Iris pigment epithelial cell (primary cell): ENCODE measurements around the gene OR6C70.
"Not testable (repeated sequence)": the region's sequence is repeated elsewhere in the genome, so short reads cannot be mapped to it uniquely, and the experiment has no call there.

Source experiments
- DNase-seq: peaks from one replicate; pipeline ENCODE4 v3.0.0-alpha.2; 2011; ENCODE audit warnings: low read depth

OR6C70 gene

GRCh38 chr12:55470088-55470829 lies at the start of gene OR6C70:
OR6C70 (minus strand) TSS chr12:55470138; CDS start chr12:55470138, 0 bp downstream.
- no peak for DNase-seq

GRCh38 chr12:55516391-55516790 lies 46.5 kb upstream of the OR6C70 start:
- DNase-seq = no peak

GRCh38 chr12:55515696-55516095 lies 45.8 kb upstream of the OR6C70 start:
- DNase-seq = no peak

GRCh38 chr12:55501601-55502000 lies 31.7 kb upstream of the OR6C70 start:
- DNase-seq = no peak

GRCh38 chr12:55499810-55500252 lies 29.9 kb upstream of the OR6C70 start:
- no peak for DNase-seq

GRCh38 chr12:55499231-55499630 lies 29.3 kb upstream of the OR6C70 start:
- no peak for DNase-seq

GRCh38 chr12:55495490-55495889 lies 25.6 kb upstream of the OR6C70 start:
- DNase-seq = no peak

GRCh38 chr12:55492078-55492477 lies 22.1 kb upstream of the OR6C70 start, which contains the start of gene OR6C68:
OR6C68 (plus strand) TSS chr12:55492378; CDS start chr12:55492378, 0 bp downstream.
- no peak for DNase-seq

- DNase-seq = not testable (repeated sequence)
These were observed 14.3 kb upstream of the OR6C70 start for GRCh38 chr12:55484284-55484683.

GRCh38 chr12:55479136-55479535 lies 9.2 kb upstream of the OR6C70 start:
- not testable (repeated sequence) for DNase-seq

- DNase-seq = no peak
These were observed 2.3 kb upstream of the OR6C70 start for GRCh38 chr12:55472264-55472663.

GRCh38 chr12:55469291-55469690 lies 647 bp downstream of the OR6C70 start:
- no peak for DNase-seq

- DNase-seq = no peak
These were observed 2.1 kb downstream of the OR6C70 start for GRCh38 chr12:55467836-55468235.

GRCh38 chr12:55464926-55465325 lies 5.0 kb downstream of the OR6C70 start:
- not testable (repeated sequence) for DNase-seq

GRCh38 chr12:55448825-55449224 lies 21.1 kb downstream of the OR6C70 start:
- DNase-seq = no peak

- DNase-seq = no peak
These were observed 23.6 kb downstream of the OR6C70 start for GRCh38 chr12:55446326-55446725.

- DNase-seq = no peak
These were observed 24.6 kb downstream of the OR6C70 start for GRCh38 chr12:55445357-55445756.

GRCh38 chr12:55443776-55444175 lies 26.2 kb downstream of the OR6C70 start, which contains the start of gene OR6C2:
OR6C2 (plus strand) TSS chr12:55444076; CDS start chr12:55452214, 8,138 bp downstream.
- DNase-seq = no peak

GRCh38 chr12:55441233-55441632 lies 28.7 kb downstream of the OR6C70 start:
- not testable (repeated sequence) for DNase-seq

GRCh38 chr12:55428331-55429243 lies 41.4 kb downstream of the OR6C70 start:
- no peak for DNase-seq

GRCh38 chr12:55425954-55426353 lies 44.0 kb downstream of the OR6C70 start, which contains the start of gene OR6C76:
OR6C76 (plus strand) TSS chr12:55426254; CDS start chr12:55426254, 0 bp downstream.
- DNase-seq = no peak

- DNase-seq = no peak
These were observed 49.5 kb downstream of the OR6C70 start for GRCh38 chr12:55420307-55420962.
